Colonic mucosa (tissue), 4 donors: ENCODE data around the gene ALPG. TPM values are rescaled to one million over a fixed set of nuclear protein-coding genes. Genes with fewer than 3 reads are reported as not detected.

Experiments
- DNase-seq: peaks from one replicate; pipeline ENCODE4 v3.0.0-alpha.2; 2020
- H3K27ac ChIP-seq: fragments of 200-600 bp; one replicate; pipeline ENCODE4 v1.8.0; 2021
- H3K27me3 ChIP-seq: fragments of 200-600 bp; one replicate; pipeline ENCODE4 v1.8.0; 2021
- H3K36me3 ChIP-seq: fragments of 200-600 bp; one replicate; pipeline ENCODE4 v1.8.0; 2021
- H3K4me1 ChIP-seq: fragments of 200-600 bp; one replicate; pipeline ENCODE4 v1.8.0; 2021; ENCODE audit warnings: mild to moderate bottlenecking
- H3K4me3 ChIP-seq: fragments of 200-600 bp; one replicate; pipeline ENCODE4 v1.8.0; 2021
- H3K9ac ChIP-seq, 2 donors: one replicate each; pipeline ENCODE4 v1.7.0; 2013; ENCODE audit warnings: control low read depth in 2 of 2, low read depth in 2 of 2, low read length in 2 of 2
- H3K9me3 ChIP-seq: fragments of 200-600 bp; one replicate; pipeline ENCODE4 v1.8.0; 2021
- intact Hi-C: fragments of 100-400 bp; cut with DNase I; formaldehyde crosslinking; loops from one replicate; pipeline ENCODE4 v1.14.1; 2022
- total RNA-seq, 2 donors: library from RNA; stranded (reverse); fragmentation: NEBNext Ultra II Directional in 1 of 2; extraction: Animal tissue kit (Norgen Biotek cat#: 25700) in 1 of 2; gene quantifications; one replicate each; pipeline ENCODE4 v1.2.1, GENCODE V29; 2021
- TF ChIP-seq, protein P1 (sequence below): fragments of 200-600 bp; IDR thresholded peaks from one replicate; pipeline ENCODE4 v1.8.0; 2022; ENCODE audit warnings: antibody characterized with exemption, mild to moderate bottlenecking
- donor health status: healthy.
- donor health status: DM: no; HTN: no; CAD: no.
- donor health status: DM: no; HTN: no; CAD: no.

The ALPG gene
- total RNA-seq, 2 donors from 2014 or later, result 1.7 to 3.3 TPM

DNA sequence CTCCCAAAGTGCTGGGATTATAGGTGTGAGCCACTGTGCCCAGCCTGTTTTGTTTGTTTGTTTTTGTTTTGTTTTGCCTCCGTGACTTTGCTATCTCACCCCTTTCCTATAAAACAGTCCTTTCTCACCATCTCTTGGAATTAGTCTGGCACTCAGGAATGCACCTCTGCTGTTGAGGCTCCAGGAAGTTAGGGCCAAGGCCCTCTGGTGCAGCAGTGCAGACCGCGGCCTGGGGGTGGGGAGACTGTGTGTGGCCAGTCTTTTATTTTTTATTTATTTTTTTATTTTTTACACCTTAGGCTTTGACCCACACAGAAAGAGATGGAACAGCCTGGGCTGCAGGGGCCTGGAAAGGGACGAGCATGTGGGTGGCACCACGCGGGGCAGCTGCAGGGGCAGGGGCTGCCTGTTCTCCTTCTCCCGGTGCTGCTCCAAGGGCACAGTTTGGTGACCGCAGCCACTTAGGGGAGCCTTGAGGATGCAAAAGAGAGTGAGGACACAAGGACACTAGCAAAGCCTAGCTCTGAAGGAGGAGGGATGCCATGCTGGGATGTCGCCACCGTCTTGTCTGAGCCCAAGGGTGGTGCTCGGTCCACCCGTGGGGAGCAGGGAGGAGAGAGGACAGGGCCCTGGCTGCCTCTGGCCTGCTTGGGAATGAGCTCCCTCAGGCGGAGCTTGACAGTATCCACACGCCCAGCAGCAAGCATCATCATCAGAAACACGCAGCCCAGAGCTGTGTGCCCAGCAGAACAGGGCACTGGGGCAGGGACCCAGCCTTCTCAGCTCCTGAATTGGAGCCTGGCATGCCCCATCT, 29.9 kb downstream of the ALPG start:
- DNase-seq, result peak; percentile 15
- Histone ChIP-seq H3K36me3 (no peaks in the 10 kb centered on the region), H3K4me1 (no peaks in the 10 kb centered on the region), H3K27me3 (no peaks in the 10 kb centered on the region), H3K4me3 (no peak overlapping the region), H3K27ac (no peak overlapping the region), H3K9ac (no peak overlapping the region), H3K9me3 (no peaks in the 10 kb centered on the region)
- TF ChIP-seq, protein P1, sequence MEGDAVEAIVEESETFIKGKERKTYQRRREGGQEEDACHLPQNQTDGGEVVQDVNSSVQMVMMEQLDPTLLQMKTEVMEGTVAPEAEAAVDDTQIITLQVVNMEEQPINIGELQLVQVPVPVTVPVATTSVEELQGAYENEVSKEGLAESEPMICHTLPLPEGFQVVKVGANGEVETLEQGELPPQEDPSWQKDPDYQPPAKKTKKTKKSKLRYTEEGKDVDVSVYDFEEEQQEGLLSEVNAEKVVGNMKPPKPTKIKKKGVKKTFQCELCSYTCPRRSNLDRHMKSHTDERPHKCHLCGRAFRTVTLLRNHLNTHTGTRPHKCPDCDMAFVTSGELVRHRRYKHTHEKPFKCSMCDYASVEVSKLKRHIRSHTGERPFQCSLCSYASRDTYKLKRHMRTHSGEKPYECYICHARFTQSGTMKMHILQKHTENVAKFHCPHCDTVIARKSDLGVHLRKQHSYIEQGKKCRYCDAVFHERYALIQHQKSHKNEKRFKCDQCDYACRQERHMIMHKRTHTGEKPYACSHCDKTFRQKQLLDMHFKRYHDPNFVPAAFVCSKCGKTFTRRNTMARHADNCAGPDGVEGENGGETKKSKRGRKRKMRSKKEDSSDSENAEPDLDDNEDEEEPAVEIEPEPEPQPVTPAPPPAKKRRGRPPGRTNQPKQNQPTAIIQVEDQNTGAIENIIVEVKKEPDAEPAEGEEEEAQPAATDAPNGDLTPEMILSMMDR, result no peak
- intact Hi-C loops, result loop anchor here (5.0 kb wide), 2 partner anchors 69 to 529 kb away; no protein-coding TSS in a partner anchor

DNA sequence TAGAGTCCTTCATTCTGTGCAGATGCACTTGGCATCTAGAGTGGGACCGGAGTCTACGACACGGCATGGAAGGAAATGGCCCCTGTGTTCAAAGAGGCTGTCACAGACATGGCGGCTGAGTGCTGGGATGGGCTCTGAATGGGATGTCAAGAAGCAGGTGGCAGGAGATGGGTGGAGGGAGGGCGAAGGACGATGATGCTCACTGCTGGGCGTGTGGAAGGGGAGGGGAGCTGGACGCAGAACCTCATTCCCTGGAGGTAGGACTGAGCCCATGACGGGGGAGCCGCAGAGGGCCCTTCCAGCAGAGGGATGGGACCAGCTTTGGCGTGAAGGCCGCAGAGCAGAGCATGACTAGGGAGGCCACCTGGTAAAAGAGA, 30.5 kb downstream of the ALPG start:
- no peak for DNase-seq
- intact Hi-C loops, result loop anchor here (5.0 kb wide), 2 partner anchors 70 to 530 kb away; no protein-coding TSS in a partner anchor
- Histone ChIP-seq H3K36me3 (no peaks in the 10 kb centered on the region), H3K4me3 (no peak overlapping the region), H3K9me3 (no peaks in the 10 kb centered on the region), H3K9ac (no peak overlapping the region), H3K27me3 (no peaks in the 10 kb centered on the region), H3K27ac (no peak overlapping the region), H3K4me1 (no peaks in the 10 kb centered on the region)
- TF ChIP-seq, protein P1, result no peak

GRCh38 chr2:232438091-232438490, 31.4 kb downstream of the ALPG start:
- H3K9ac ChIP-seq, result no peak overlapping the region
- no peak for DNase-seq
- intact Hi-C loops, result loop anchor here (5.0 kb wide), 2 partner anchors 71 to 531 kb away; no protein-coding TSS in a partner anchor

DNA sequence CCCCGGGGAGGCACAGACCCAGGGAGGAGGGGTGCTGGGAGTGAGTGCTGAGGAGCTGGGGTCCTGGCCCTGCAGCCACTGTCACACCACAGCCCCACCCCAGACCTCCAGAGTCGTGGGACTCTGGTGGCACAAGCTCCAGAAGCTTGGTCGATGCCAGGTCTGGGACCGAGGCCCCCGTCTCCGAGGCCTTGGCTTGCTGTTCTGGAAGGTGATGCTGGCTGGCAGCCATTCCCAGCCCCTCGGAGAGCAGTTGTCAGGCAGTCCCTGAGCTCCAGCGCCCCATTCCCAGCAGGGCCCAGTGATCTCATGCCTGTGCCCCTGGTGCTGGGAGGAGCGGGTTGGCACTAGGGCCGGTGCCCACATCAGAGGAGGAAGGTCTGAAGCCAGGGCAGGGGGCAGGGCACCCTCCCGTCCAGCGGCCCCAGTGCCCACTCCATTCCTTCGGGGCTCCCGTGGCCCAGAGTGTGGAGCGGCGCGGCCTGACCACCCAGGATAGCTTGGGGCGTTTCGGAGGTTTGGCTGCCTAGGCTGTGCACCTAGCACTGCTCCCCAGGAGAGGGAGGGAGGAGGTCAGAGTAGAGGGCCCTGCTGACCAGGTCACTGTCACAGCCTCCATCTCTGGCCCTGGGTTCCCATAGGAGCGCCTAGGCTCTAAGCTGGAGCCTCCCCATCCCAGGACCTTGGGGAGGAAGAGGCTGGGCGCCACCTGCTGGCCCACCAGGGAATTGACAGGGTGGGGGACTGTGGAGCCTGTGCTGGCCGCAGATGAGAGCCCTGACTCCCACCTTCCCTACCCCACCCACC, 32.5 kb downstream of the ALPG start:
- Histone ChIP-seq H3K9me3 (no peaks in the 10 kb centered on the region), H3K4me1 (no peaks in the 10 kb centered on the region), H3K9ac (no peak overlapping the region), H3K36me3 (no peaks in the 10 kb centered on the region), H3K27me3 (no peaks in the 10 kb centered on the region), H3K4me3 (no peak overlapping the region), H3K27ac (no peak overlapping the region)
- TF ChIP-seq, protein P1, result peak; percentile 68
- no peak for DNase-seq
- intact Hi-C loops, result loop anchor here (5.0 kb wide), 2 partner anchors 72 to 532 kb away; no protein-coding TSS in a partner anchor

More at GRCh38 chr2:232438091-232438490, 31.4 kb downstream of the ALPG start:
- Histone ChIP-seq H3K27ac (no peak overlapping the region), H3K9me3 (no peaks in the 10 kb centered on the region), H3K36me3 (no peaks in the 10 kb centered on the region), H3K27me3 (no peaks in the 10 kb centered on the region), H3K4me3 (no peak overlapping the region), H3K4me1 (no peaks in the 10 kb centered on the region)
- TF ChIP-seq, protein P1, result no peak

DNA sequence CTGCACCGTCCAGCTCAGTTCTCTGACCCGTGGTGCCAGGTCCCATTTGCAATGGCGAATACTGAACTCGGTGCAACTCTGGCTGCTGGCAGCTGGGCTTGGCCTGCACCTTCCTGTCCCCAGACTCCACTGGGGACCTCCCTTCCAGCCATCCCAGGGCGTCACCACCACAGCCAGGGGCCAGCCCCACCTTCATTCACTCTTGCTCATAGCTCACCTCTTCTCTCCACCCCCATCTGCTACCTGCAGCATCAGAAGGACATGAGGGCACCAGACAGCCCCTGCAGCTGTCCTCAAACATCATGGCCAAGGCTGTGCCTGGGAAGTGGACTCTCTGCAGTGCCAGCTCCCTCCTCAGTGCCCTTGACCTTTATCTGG, 33.1 kb downstream of the ALPG start:
- Histone ChIP-seq H3K4me1 (no peaks in the 10 kb centered on the region), H3K4me3 (no peak overlapping the region), H3K27ac (no peak overlapping the region), H3K27me3 (no peaks in the 10 kb centered on the region), H3K36me3 (no peaks in the 10 kb centered on the region), H3K9me3 (no peaks in the 10 kb centered on the region), H3K9ac (no peak overlapping the region)
- intact Hi-C loops, result loop anchor here (5.0 kb wide), 2 partner anchors 72 to 532 kb away; no protein-coding TSS in a partner anchor
- TF ChIP-seq, protein P1, result peak; percentile 51
- no peak for DNase-seq
